WTC11 (cell line): ENCODE data around the gene GAS6. TPM values are rescaled to one million over a fixed set of nuclear protein-coding genes. Genes with fewer than 3 reads are reported as not detected.

Experiments used
- ATAC-seq: fragments of 200-7000 bp; cut with Tn5 transposase; 2 replicates; pipeline ENCODE4 v1.10.0; 2021; ENCODE audit warnings: mild to moderate bottlenecking, moderate library complexity
- CTCF ChIA-PET: fragments of 300-600 bp; sonication (Branson Sonifier 250); formaldehyde crosslinking; loops from one replicate; lab custom pipeline; 2021; ENCODE audit warnings: antibody characterized with exemption; lab: Charles Lee
- POLR2A ChIA-PET: fragments of 350-600 bp; sonication (Branson Sonifier 250); formaldehyde crosslinking; loops from one replicate; lab custom pipeline; 2021; ENCODE audit warnings: antibody characterized with exemption; lab: Charles Lee
- DNase-seq: peaks from one replicate; pipeline ENCODE4 v3.0.0; 2021; ENCODE audit warnings: low spot score
- H3K27ac Mint-ChIP-seq: 2 replicates; pipeline ENCODE4 v1.8.0; 2021; ENCODE audit warnings: mixed read lengths
- H3K27me3 Mint-ChIP-seq: 2 replicates; pipeline ENCODE4 v1.8.0; 2021; ENCODE audit warnings: low read depth, mild to moderate bottlenecking, moderate library complexity, mixed read lengths
- H3K36me3 Mint-ChIP-seq: 2 replicates; pipeline ENCODE4 v1.8.0; 2021; ENCODE audit warnings: mixed read lengths
- H3K4me1 Mint-ChIP-seq: 2 replicates; pipeline ENCODE4 v1.8.0; 2022; ENCODE audit warnings: mixed read lengths
- H3K4me3 Mint-ChIP-seq: 2 replicates; pipeline ENCODE4 v1.8.0; 2021; ENCODE audit warnings: mild to moderate bottlenecking, moderate library complexity, mixed read lengths
- H3K9me3 Mint-ChIP-seq: 2 replicates; pipeline ENCODE4 v1.8.0; 2021; ENCODE audit warnings: mixed read lengths
- ATF1 ChIP-seq: sonication (generic); formaldehyde crosslinking; IDR thresholded peaks from 2 replicates; pipeline ENCODE4 v1.8.1; 2023; ENCODE audit warnings: mild to moderate bottlenecking, moderate library complexity, missing genetic modification reagents
- EMX1 ChIP-seq: fragments of 250-450 bp; sonication (Bioruptor Pico); IDR thresholded peaks from 2 replicates; pipeline ENCODE4 v1.8.0; 2021; ENCODE audit warnings: mild to moderate bottlenecking
- FOXJ3 ChIP-seq: sonication (generic); formaldehyde crosslinking; IDR thresholded peaks from 2 replicates; pipeline ENCODE4 v1.9.0; 2021; ENCODE audit warnings: missing genetic modification reagents, mild to moderate bottlenecking, borderline replicate concordance
- FOXP1 ChIP-seq: sonication (generic); formaldehyde crosslinking; IDR thresholded peaks from 2 replicates; pipeline ENCODE4 v1.8.0; 2022; ENCODE audit warnings: missing genetic modification reagents, mild to moderate bottlenecking, moderate library complexity, borderline replicate concordance
- HMGA2 ChIP-seq: fragments of 250-450 bp; sonication (Bioruptor Pico); IDR thresholded peaks from 2 replicates; pipeline ENCODE4 v1.4.0; 2021; ENCODE audit warnings: mild to moderate bottlenecking, moderate library complexity
- KAT7 ChIP-seq: sonication (generic); formaldehyde crosslinking; IDR thresholded peaks from 2 replicates; pipeline ENCODE4 v1.8.1; 2023; ENCODE audit warnings: missing genetic modification reagents, mild to moderate bottlenecking, borderline replicate concordance
- ZNF219 ChIP-seq: sonication (generic); formaldehyde crosslinking; IDR thresholded peaks from 2 replicates; pipeline ENCODE4 v1.8.0; 2023; ENCODE audit warnings: missing genetic modification reagents, mild to moderate bottlenecking, borderline replicate concordance
- ZNF317 ChIP-seq: sonication (generic); formaldehyde crosslinking; IDR thresholded peaks from 2 replicates; pipeline ENCODE4 v1.8.1; 2023; ENCODE audit warnings: low read depth, mild to moderate bottlenecking, moderate library complexity, missing genetic modification reagents, borderline replicate concordance
- ZNF671 ChIP-seq: fragments of 250-450 bp; sonication (Bioruptor Pico); IDR thresholded peaks from 2 replicates; pipeline ENCODE4 v1.8.0; 2021; ENCODE audit warnings: mild to moderate bottlenecking
- total RNA-seq: library from RNA; stranded (reverse); gene quantifications from 3 replicates; pipeline ENCODE4 v1.2.3, GENCODE V29; 2021
- TF ChIP-seq, protein P1 (sequence below): sonication (generic); formaldehyde crosslinking; IDR thresholded peaks from 2 replicates; pipeline ENCODE4 v1.8.1; 2022; ENCODE audit warnings: low read depth, missing genetic modification reagents, borderline replicate concordance
- TF ChIP-seq, protein P2 (sequence below): fragments of 200-600 bp; IDR thresholded peaks from 2 replicates; pipeline ENCODE4 v1.8.0; 2022; ENCODE audit warnings: antibody characterized with exemption
- TF ChIP-seq, protein P3 (sequence below): sonication (generic); formaldehyde crosslinking; IDR thresholded peaks from 2 replicates; pipeline ENCODE4 v1.8.1; 2022; ENCODE audit warnings: mild to moderate bottlenecking, missing genetic modification reagents, moderate library complexity, borderline replicate concordance
- TF ChIP-seq, protein P4 (sequence below): sonication (generic); formaldehyde crosslinking; IDR thresholded peaks from 2 replicates; pipeline ENCODE4 v1.8.0; 2023; ENCODE audit warnings: missing genetic modification reagents, mild to moderate bottlenecking, borderline replicate concordance
- TF ChIP-seq, protein P5 (sequence below): sonication (generic); formaldehyde crosslinking; IDR thresholded peaks from 2 replicates; pipeline ENCODE4 v1.8.1; 2023; ENCODE audit warnings: mild to moderate bottlenecking, missing genetic modification reagents, moderate library complexity
- TF ChIP-seq, protein P6 (sequence below): fragments of 250-450 bp; sonication (Bioruptor Pico); IDR thresholded peaks from 2 replicates; pipeline ENCODE4 v1.9.0; 2021; ENCODE audit warnings: mild to moderate bottlenecking
- TF ChIP-seq, protein P7 (sequence below): sonication (generic); formaldehyde crosslinking; IDR thresholded peaks from 2 replicates; pipeline ENCODE4 v1.8.0; 2022; ENCODE audit warnings: mild to moderate bottlenecking, missing genetic modification reagents
- TF ChIP-seq, protein P8 (sequence below): sonication (generic); formaldehyde crosslinking; IDR thresholded peaks from 2 replicates; pipeline ENCODE4 v1.8.0; 2022; ENCODE audit warnings: missing genetic modification reagents

GAS6 gene
- total RNA-seq, 1 experiment from 2014 or later: 29.4 TPM

DNA sequence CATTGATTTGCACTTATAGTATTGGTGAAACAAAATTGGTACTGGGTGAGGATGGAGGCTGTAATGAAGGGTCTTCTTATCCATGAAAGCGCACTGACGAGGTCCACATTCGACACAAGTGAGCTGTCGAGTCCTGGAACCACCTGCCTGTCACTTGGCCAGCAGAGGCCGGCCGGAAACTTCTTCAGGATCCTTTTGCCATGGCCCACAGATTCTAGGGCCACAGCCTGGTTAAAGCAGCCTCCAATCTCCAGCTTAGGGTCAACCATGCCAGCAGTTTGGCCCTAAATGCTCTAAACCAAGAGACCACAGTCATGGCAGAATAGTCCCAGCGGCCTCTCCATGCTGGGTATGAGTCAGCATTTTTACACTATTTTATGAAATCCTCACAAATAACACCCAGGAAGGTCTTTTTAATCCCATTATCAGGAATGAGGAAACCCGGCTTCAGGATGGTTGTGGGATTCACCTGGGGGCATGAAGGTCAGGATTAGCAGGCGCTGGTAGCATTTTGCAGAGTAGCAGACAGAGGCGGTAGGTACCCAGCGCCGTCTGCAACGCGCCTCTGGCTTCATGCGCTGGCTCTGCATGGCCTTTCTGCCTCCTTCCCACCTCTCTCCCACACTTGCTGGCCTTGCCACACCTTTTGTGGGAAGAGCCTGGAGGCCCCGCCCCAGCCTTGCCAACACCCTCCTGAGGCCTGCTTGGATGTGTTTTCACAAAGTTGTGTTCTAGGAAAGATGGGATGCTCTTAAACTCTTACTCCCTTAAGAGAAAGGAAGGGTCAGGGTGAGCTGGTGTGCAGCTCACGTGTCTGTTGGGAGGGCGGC, 15.2 kb downstream of the GAS6 start:
- TF ChIP-seq, protein P1, sequence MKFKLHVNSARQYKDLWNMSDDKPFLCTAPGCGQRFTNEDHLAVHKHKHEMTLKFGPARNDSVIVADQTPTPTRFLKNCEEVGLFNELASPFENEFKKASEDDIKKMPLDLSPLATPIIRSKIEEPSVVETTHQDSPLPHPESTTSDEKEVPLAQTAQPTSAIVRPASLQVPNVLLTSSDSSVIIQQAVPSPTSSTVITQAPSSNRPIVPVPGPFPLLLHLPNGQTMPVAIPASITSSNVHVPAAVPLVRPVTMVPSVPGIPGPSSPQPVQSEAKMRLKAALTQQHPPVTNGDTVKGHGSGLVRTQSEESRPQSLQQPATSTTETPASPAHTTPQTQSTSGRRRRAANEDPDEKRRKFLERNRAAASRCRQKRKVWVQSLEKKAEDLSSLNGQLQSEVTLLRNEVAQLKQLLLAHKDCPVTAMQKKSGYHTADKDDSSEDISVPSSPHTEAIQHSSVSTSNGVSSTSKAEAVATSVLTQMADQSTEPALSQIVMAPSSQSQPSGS (CRISPR knock-in tag): no peak
- TF ChIP-seq KAT7 (CRISPR knock-in tag) (no peak), ZNF317 (CRISPR knock-in tag) (no peak), ZNF671 (no peak), EMX1 (no peak), ATF1 (no peak), FOXJ3 (CRISPR knock-in tag) (no peak)
- TF ChIP-seq, protein P2, sequence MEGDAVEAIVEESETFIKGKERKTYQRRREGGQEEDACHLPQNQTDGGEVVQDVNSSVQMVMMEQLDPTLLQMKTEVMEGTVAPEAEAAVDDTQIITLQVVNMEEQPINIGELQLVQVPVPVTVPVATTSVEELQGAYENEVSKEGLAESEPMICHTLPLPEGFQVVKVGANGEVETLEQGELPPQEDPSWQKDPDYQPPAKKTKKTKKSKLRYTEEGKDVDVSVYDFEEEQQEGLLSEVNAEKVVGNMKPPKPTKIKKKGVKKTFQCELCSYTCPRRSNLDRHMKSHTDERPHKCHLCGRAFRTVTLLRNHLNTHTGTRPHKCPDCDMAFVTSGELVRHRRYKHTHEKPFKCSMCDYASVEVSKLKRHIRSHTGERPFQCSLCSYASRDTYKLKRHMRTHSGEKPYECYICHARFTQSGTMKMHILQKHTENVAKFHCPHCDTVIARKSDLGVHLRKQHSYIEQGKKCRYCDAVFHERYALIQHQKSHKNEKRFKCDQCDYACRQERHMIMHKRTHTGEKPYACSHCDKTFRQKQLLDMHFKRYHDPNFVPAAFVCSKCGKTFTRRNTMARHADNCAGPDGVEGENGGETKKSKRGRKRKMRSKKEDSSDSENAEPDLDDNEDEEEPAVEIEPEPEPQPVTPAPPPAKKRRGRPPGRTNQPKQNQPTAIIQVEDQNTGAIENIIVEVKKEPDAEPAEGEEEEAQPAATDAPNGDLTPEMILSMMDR: no peak
- TF ChIP-seq, protein P3, sequence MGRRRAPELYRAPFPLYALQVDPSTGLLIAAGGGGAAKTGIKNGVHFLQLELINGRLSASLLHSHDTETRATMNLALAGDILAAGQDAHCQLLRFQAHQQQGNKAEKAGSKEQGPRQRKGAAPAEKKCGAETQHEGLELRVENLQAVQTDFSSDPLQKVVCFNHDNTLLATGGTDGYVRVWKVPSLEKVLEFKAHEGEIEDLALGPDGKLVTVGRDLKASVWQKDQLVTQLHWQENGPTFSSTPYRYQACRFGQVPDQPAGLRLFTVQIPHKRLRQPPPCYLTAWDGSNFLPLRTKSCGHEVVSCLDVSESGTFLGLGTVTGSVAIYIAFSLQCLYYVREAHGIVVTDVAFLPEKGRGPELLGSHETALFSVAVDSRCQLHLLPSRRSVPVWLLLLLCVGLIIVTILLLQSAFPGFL: no peak
- TF ChIP-seq, protein P4, sequence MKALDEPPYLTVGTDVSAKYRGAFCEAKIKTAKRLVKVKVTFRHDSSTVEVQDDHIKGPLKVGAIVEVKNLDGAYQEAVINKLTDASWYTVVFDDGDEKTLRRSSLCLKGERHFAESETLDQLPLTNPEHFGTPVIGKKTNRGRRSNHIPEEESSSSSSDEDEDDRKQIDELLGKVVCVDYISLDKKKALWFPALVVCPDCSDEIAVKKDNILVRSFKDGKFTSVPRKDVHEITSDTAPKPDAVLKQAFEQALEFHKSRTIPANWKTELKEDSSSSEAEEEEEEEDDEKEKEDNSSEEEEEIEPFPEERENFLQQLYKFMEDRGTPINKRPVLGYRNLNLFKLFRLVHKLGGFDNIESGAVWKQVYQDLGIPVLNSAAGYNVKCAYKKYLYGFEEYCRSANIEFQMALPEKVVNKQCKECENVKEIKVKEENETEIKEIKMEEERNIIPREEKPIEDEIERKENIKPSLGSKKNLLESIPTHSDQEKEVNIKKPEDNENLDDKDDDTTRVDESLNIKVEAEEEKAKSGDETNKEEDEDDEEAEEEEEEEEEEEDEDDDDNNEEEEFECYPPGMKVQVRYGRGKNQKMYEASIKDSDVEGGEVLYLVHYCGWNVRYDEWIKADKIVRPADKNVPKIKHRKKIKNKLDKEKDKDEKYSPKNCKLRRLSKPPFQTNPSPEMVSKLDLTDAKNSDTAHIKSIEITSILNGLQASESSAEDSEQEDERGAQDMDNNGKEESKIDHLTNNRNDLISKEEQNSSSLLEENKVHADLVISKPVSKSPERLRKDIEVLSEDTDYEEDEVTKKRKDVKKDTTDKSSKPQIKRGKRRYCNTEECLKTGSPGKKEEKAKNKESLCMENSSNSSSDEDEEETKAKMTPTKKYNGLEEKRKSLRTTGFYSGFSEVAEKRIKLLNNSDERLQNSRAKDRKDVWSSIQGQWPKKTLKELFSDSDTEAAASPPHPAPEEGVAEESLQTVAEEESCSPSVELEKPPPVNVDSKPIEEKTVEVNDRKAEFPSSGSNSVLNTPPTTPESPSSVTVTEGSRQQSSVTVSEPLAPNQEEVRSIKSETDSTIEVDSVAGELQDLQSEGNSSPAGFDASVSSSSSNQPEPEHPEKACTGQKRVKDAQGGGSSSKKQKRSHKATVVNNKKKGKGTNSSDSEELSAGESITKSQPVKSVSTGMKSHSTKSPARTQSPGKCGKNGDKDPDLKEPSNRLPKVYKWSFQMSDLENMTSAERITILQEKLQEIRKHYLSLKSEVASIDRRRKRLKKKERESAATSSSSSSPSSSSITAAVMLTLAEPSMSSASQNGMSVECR (CRISPR knock-in tag): no peak
- ChIA-PET CTCF (interaction anchor here (0.6 kb wide), 1 partner anchor 376 kb away, joined by 3 read pairs; no protein-coding TSS in a partner anchor), POLR2A (no interaction called here)
- no peak overlapping the region for H3K4me3 Mint-ChIP-seq
- H3K9me3 Mint-ChIP-seq: no peaks in the 10 kb centered on the region
- ATAC-seq (peak; percentile 79), DNase-seq (no peak)
- H3K4me1 Mint-ChIP-seq: peaks cover 7% of the 10 kb centered on the region
- no peaks in the 10 kb centered on the region for H3K27me3 Mint-ChIP-seq
- H3K36me3 Mint-ChIP-seq: no peaks in the 10 kb centered on the region; the same call in 1 of the 2 replicates
- H3K27ac Mint-ChIP-seq: peak overlapping the region; percentile 23; the same call in 1 of the 2 replicates

DNA sequence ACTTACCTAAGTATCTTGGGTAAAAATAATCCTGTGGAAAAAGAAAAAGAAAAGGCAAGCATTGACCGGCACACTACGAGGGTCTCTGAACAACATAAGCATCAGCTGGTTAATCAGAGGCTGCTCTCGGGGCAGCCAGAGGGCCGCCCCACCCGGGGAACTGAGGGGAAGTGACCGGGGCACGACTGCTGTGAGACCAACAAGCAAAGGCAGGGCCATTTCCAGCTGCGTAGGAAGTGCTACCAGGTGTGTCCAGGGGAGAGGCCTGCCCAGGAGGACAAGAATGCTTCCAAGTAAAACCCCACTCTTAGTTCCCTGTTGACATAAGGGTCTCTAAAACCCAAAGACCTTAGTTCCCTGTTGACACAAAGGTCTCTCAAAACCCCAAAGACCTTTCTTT, 15.9 kb downstream of the GAS6 start:
- Mint-ChIP-seq H3K9me3 (no peaks in the 10 kb centered on the region), H3K4me1 (peaks cover 2% of the 10 kb centered on the region; the same call in 1 of the 2 replicates), H3K36me3 (no peaks in the 10 kb centered on the region; the same call in 1 of the 2 replicates), H3K27ac (peak overlapping the region; percentile 29), H3K27me3 (no peaks in the 10 kb centered on the region), H3K4me3 (no peak overlapping the region)
- ATAC-seq: no peak
- CTCF ChIA-PET: no interaction called here
- POLR2A ChIA-PET: no interaction called here
- DNase-seq: no peak
- TF ChIP-seq, protein P5, sequence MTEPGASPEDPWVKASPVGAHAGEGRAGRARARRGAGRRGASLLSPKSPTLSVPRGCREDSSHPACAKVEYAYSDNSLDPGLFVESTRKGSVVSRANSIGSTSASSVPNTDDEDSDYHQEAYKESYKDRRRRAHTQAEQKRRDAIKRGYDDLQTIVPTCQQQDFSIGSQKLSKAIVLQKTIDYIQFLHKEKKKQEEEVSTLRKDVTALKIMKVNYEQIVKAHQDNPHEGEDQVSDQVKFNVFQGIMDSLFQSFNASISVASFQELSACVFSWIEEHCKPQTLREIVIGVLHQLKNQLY: no peak
- TF ChIP-seq FOXP1: no peak
- TF ChIP-seq ZNF219 (CRISPR knock-in tag): no peak
- TF ChIP-seq, protein P6, sequence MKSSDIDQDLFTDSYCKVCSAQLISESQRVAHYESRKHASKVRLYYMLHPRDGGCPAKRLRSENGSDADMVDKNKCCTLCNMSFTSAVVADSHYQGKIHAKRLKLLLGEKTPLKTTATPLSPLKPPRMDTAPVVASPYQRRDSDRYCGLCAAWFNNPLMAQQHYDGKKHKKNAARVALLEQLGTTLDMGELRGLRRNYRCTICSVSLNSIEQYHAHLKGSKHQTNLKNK (CRISPR knock-in tag): no peak
- TF ChIP-seq, protein P7, sequence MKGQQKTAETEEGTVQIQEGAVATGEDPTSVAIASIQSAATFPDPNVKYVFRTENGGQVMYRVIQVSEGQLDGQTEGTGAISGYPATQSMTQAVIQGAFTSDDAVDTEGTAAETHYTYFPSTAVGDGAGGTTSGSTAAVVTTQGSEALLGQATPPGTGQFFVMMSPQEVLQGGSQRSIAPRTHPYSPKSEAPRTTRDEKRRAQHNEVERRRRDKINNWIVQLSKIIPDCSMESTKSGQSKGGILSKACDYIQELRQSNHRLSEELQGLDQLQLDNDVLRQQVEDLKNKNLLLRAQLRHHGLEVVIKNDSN (CRISPR knock-in tag): no peak
- no peak for TF ChIP-seq HMGA2 (CRISPR knock-in tag)
- TF ChIP-seq, protein P8, sequence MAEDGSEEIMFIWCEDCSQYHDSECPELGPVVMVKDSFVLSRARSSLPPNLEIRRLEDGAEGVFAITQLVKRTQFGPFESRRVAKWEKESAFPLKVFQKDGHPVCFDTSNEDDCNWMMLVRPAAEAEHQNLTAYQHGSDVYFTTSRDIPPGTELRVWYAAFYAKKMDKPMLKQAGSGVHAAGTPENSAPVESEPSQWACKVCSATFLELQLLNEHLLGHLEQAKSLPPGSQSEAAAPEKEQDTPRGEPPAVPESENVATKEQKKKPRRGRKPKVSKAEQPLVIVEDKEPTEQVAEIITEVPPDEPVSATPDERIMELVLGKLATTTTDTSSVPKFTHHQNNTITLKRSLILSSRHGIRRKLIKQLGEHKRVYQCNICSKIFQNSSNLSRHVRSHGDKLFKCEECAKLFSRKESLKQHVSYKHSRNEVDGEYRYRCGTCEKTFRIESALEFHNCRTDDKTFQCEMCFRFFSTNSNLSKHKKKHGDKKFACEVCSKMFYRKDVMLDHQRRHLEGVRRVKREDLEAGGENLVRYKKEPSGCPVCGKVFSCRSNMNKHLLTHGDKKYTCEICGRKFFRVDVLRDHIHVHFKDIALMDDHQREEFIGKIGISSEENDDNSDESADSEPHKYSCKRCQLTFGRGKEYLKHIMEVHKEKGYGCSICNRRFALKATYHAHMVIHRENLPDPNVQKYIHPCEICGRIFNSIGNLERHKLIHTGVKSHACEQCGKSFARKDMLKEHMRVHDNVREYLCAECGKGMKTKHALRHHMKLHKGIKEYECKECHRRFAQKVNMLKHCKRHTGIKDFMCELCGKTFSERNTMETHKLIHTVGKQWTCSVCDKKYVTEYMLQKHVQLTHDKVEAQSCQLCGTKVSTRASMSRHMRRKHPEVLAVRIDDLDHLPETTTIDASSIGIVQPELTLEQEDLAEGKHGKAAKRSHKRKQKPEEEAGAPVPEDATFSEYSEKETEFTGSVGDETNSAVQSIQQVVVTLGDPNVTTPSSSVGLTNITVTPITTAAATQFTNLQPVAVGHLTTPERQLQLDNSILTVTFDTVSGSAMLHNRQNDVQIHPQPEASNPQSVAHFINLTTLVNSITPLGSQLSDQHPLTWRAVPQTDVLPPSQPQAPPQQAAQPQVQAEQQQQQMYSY: no peak
- TF ChIP-seq, all 79 proteins: peak for 0
